ENCODE data around the gene PLEKHM3. TPM values are rescaled to one million over a fixed set of nuclear protein-coding genes. Genes with fewer than 3 reads are reported as not detected.

The PLEKHM3 gene
- total RNA-seq, 1 donor from 2014 or later: 12.1 TPM

DNA sequence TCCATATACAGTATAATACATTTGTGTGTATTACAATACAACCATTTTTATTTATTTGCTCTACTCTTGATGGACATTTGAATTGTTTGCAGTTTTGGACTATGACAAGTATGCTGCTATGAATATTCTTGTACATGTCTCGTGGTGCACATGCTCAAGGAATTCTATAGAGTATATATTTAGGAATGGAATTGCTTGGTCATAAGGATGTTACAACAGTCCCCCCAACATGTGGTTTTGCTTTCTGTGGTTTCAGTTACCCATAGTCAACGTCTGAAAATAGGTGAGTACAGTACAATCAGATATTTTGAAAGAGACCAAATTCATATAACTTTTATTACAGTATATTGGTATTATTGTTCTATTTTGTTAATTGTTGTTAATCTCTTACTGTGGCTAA is 24.1 kb upstream of the PLEKHM3 start:
- H3K4me1 Mint-ChIP-seq (ENCODE audit: unreplicated experiment): no peaks in the 10 kb centered on the region
- H3K27me3 Mint-ChIP-seq: no peaks in the 10 kb centered on the region
- no peak overlapping the region for H3K27ac Mint-ChIP-seq
- no peaks in the 10 kb centered on the region for H3K9me3 Mint-ChIP-seq
- no peak overlapping the region for H3K4me3 Mint-ChIP-seq
- H3K36me3 Mint-ChIP-seq: no peaks in the 10 kb centered on the region
- TF ChIP-seq, protein P1, sequence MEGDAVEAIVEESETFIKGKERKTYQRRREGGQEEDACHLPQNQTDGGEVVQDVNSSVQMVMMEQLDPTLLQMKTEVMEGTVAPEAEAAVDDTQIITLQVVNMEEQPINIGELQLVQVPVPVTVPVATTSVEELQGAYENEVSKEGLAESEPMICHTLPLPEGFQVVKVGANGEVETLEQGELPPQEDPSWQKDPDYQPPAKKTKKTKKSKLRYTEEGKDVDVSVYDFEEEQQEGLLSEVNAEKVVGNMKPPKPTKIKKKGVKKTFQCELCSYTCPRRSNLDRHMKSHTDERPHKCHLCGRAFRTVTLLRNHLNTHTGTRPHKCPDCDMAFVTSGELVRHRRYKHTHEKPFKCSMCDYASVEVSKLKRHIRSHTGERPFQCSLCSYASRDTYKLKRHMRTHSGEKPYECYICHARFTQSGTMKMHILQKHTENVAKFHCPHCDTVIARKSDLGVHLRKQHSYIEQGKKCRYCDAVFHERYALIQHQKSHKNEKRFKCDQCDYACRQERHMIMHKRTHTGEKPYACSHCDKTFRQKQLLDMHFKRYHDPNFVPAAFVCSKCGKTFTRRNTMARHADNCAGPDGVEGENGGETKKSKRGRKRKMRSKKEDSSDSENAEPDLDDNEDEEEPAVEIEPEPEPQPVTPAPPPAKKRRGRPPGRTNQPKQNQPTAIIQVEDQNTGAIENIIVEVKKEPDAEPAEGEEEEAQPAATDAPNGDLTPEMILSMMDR (conservative IDR thresholded peaks at IDR 0.05): no peak
- no peak for DNase-seq (ENCODE audit: extremely low spot score, unreplicated experiment)

DNA sequence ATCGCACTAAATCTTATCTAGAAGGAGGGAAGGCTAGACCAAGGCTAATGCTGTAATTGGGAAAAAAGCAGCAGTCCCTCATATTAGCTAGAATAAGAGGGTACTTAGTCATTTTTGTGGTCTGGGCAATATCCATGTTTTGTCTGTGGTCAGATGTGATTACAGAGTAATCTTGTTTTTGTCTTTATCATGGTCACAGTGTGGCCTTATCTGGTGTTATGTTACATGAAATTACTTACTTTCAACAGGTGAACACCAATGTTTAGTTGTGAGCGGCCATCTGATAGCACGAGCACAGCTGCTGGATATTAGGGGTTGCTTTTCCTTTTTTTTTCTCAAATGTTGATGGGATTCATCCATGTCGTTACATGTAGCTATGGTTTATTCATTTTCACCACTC is 23.7 kb upstream of the PLEKHM3 start:
- DNase-seq (ENCODE audit: extremely low spot score, unreplicated experiment): no peak
- Mint-ChIP-seq H3K4me3 (no peak overlapping the region), H3K27me3 (no peaks in the 10 kb centered on the region), H3K27ac (no peak overlapping the region), H3K9me3 (no peaks in the 10 kb centered on the region), H3K36me3 (no peaks in the 10 kb centered on the region), H3K4me1 (ENCODE audit: unreplicated experiment) (no peaks in the 10 kb centered on the region)
- TF ChIP-seq, protein P1 (conservative IDR thresholded peaks at IDR 0.05): no peak

DNA sequence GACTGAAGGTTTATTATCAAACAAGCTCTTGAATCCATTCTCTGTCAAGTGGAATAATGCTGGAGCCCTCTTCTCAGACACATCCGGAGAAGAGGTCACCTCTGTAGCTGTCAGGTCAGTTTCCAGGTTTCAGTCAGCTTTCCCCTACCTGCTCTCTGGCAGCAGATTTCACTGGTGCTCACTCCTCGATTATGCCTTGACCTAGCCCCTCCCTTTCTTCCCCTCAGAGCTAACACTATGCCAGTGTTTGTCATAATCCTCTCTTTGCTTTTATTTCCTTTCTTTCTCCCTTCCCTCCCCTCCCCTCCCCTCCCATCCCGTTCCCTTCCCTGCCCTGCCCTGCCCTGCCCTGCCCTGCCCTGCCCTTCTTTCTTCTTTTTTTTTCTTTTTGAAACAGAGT is 22.5 kb upstream of the PLEKHM3 start:
- no peak for DNase-seq (ENCODE audit: extremely low spot score, unreplicated experiment)
- Mint-ChIP-seq H3K9me3 (no peaks in the 10 kb centered on the region), H3K4me3 (no peak overlapping the region), H3K36me3 (no peaks in the 10 kb centered on the region), H3K27ac (no peak overlapping the region), H3K27me3 (peaks cover 3% of the 10 kb centered on the region), H3K4me1 (ENCODE audit: unreplicated experiment) (no peaks in the 10 kb centered on the region)
- TF ChIP-seq, protein P1 (conservative IDR thresholded peaks at IDR 0.05): no peak

- TF ChIP-seq, protein P1 (conservative IDR thresholded peaks at IDR 0.05): no peak
- Mint-ChIP-seq H3K4me1 (ENCODE audit: unreplicated experiment) (no peaks in the 10 kb centered on the region), H3K9me3 (no peaks in the 10 kb centered on the region), H3K4me3 (no peak overlapping the region), H3K27me3 (peaks cover 4% of the 10 kb centered on the region), H3K27ac (no peak overlapping the region), H3K36me3 (no peaks in the 10 kb centered on the region)
- DNase-seq (ENCODE audit: extremely low spot score, unreplicated experiment): no peak
Measured at GRCh38 chr2:208046686-208047085, 21.4 kb upstream of the PLEKHM3 start.

- peaks cover 6% of the 10 kb centered on the region for H3K4me1 Mint-ChIP-seq (ENCODE audit: unreplicated experiment)
- no peak overlapping the region for H3K4me3 Mint-ChIP-seq
- H3K9me3 Mint-ChIP-seq: no peaks in the 10 kb centered on the region
- H3K27me3 Mint-ChIP-seq: peaks cover 6% of the 10 kb centered on the region
- TF ChIP-seq, protein P1 (conservative IDR thresholded peaks at IDR 0.05): no peak
- H3K27ac Mint-ChIP-seq: no peak overlapping the region
- no peak for DNase-seq (ENCODE audit: extremely low spot score, unreplicated experiment)
- H3K36me3 Mint-ChIP-seq: no peaks in the 10 kb centered on the region
Measured at GRCh38 chr2:208042450-208042849, 17.1 kb upstream of the PLEKHM3 start.

- H3K27me3 Mint-ChIP-seq: peaks cover 6% of the 10 kb centered on the region
- peaks cover 6% of the 10 kb centered on the region for H3K4me1 Mint-ChIP-seq (ENCODE audit: unreplicated experiment)
- no peak for DNase-seq (ENCODE audit: extremely low spot score, unreplicated experiment)
- H3K9me3 Mint-ChIP-seq: no peaks in the 10 kb centered on the region
- H3K36me3 Mint-ChIP-seq: no peaks in the 10 kb centered on the region
- TF ChIP-seq, protein P1 (conservative IDR thresholded peaks at IDR 0.05): no peak
- no peak overlapping the region for H3K4me3 Mint-ChIP-seq
- no peak overlapping the region for H3K27ac Mint-ChIP-seq
Measured at GRCh38 chr2:208042041-208042440, 16.7 kb upstream of the PLEKHM3 start.

Data from type B pancreatic cell (in vitro differentiated cells).